K562 (cell line): ENCODE results near the gene MKRN3. TPM values are rescaled to one million over a fixed set of nuclear protein-coding genes. Genes with fewer than 3 reads are reported as not detected.

Experiments
- ATAC-seq: fragments of 200-7000 bp; cut with Tn5 transposase; 3 replicates; pipeline ENCODE4 v1.9.1; 2020; ENCODE audit warnings: moderate library complexity
- BruUV-seq: library from RNA; stranded (reverse); fragments of 400-500 nt; replicated peaks from 2 replicates; lab custom pipeline; 2021; lab: Mats Ljungman, UMichigan
- CTCF ChIA-PET: fragments of 300-600 bp; formaldehyde crosslinking; extraction: SDS; loops from one replicate; lab custom pipeline; 2021; ENCODE audit warnings: low intra/inter-chr PET ratio; lab: Yijun Ruan, JAX
- POLR2A ChIA-PET: fragments of 300-600, 350-650 bp; sonication (Branson Sonifier 250); formaldehyde crosslinking; extraction: SDS; loops from one replicate; lab custom pipeline; 2021; ENCODE audit warnings: antibody characterized with exemption, inconsistent platforms; lab: Yijun Ruan, JAX
- DNase-seq, 4 experiments: peaks; one replicate each; pipeline versions ENCODE4 v3.0.0 to v3.0.0-alpha.2; 2011 to 2018; ENCODE audit warnings: low spot score in 3 of 4, mixed read lengths in 3 of 4; ENCODE audit errors: extremely low read depth in 1 of 4
- FAIRE-seq: peaks from 2 replicates; lab custom pipeline; 2011; peaks lifted over from hg19 to GRCh38; lab: Jason Lieb, UNC
- H2AFZ ChIP-seq: 2 replicates; pipeline ENCODE4 v1.6.0; 2011; ENCODE audit warnings: low read depth, low read length, control low read depth, inconsistent platforms
- H3K27ac ChIP-seq: fragments of 200-600 bp; 3 replicates; pipeline ENCODE4 v1.8.0; 2011; ENCODE audit warnings: low read depth, mild to moderate bottlenecking, control low read depth, inconsistent platforms, low read length, moderate library complexity, mixed read lengths; ENCODE audit errors: extremely low read depth
- H3K27me3 ChIP-seq, 2 experiments: fragments of 300-600 bp in 1 of 2; 2 replicates in 1 of 2; 3 replicates in 1 of 2; pipeline versions ENCODE4 v1.6.0 to v1.8.0; 2011; ENCODE audit warnings: inconsistent platforms in 2 of 2, low read length in 2 of 2, mild to moderate bottlenecking in 1 of 2, mixed read lengths in 1 of 2, moderate library complexity in 1 of 2; ENCODE audit not compliant: control insufficient read depth in 2 of 2, insufficient read depth in 2 of 2
- H3K36me3 ChIP-seq: fragments of 300-600 bp; 3 replicates; pipeline ENCODE4 v1.8.0; 2011; ENCODE audit warnings: mild to moderate bottlenecking, low read length, inconsistent platforms; ENCODE audit not compliant: control insufficient read depth, insufficient read depth
- H3K4me1 ChIP-seq, 2 experiments: fragments of 200-600 bp in 1 of 2; replicated peaks in 1 of 2; 2 replicates in 1 of 2; 3 replicates in 1 of 2; pipeline versions ENCODE4 v1.5.1 to v1.8.0; 2011; ENCODE audit warnings: inconsistent platforms in 2 of 2, low read length in 2 of 2, mild to moderate bottlenecking in 1 of 2, mixed read lengths in 1 of 2, moderate library complexity in 1 of 2; ENCODE audit not compliant: control insufficient read depth in 2 of 2, insufficient read depth in 2 of 2
- H3K4me2 ChIP-seq: 2 replicates; pipeline ENCODE4 v1.6.1; 2011; ENCODE audit warnings: low read length, control low read depth, inconsistent platforms, mixed read lengths; ENCODE audit not compliant: insufficient read depth
- H3K4me3 ChIP-seq: fragments of 200-600 bp; sonication (generic), shearing (Covaris generic); 2 replicates; pipeline ENCODE4 v1.5.1; 2016; ENCODE audit warnings: control low read depth, inconsistent platforms
- H3K79me2 ChIP-seq: fragments of 200-600 bp; 3 replicates; pipeline ENCODE4 v1.8.0; 2011; ENCODE audit warnings: low read length, inconsistent platforms; ENCODE audit not compliant: control insufficient read depth, insufficient read depth
- H3K9ac ChIP-seq, 2 experiments: 2 replicates each; pipeline versions ENCODE4 v1.6.0 to v1.6.1; 2011; ENCODE audit warnings: low read depth in 2 of 2, low read length in 2 of 2, control low read depth in 1 of 2, inconsistent platforms in 1 of 2, mild to moderate bottlenecking in 1 of 2, mixed read lengths in 1 of 2; ENCODE audit not compliant: insufficient read depth in 1 of 2
- H3K9me1 ChIP-seq: one replicate; pipeline ENCODE4 v1.6.0; 2011; ENCODE audit warnings: inconsistent platforms, mild to moderate bottlenecking, low read length, moderate library complexity; ENCODE audit not compliant: control insufficient read depth, insufficient read depth
- H3K9me3 ChIP-seq: replicated peaks from 2 replicates; pipeline ENCODE4 v1.5.1; 2011; ENCODE audit warnings: low read depth, low read length, inconsistent platforms; ENCODE audit not compliant: control insufficient read depth, insufficient read depth
- H4K20me1 ChIP-seq: replicated peaks from 2 replicates; pipeline ENCODE4 v1.6.1; 2011; ENCODE audit warnings: low read length, inconsistent platforms, mixed read lengths; ENCODE audit not compliant: control insufficient read depth, insufficient read depth
- ARHGAP35 ChIP-seq: fragments of 450-650 bp; IDR thresholded peaks from 2 replicates; pipeline ENCODE4 v1.6.1; 2018; ENCODE audit not compliant: partially characterized antibody
- BRD9 ChIP-seq: fragments of 450-650 bp; IDR thresholded peaks from 2 replicates; pipeline ENCODE4 v1.6.1; 2018; ENCODE audit warnings: low read depth; ENCODE audit not compliant: partially characterized antibody
- CCAR2 ChIP-seq: fragments of 200-400 bp; formaldehyde crosslinking; IDR thresholded peaks from 2 replicates; pipeline ENCODE4 v1.6.1; 2017; ENCODE audit warnings: mild to moderate bottlenecking, low read depth, low read length
- CHCHD3 ChIP-seq: fragments of 250-450 bp; sonication (Bioruptor Pico); IDR thresholded peaks from 2 replicates; pipeline ENCODE4 v2.1.2; 2022; ENCODE audit warnings: mild to moderate bottlenecking
- CREBBP ChIP-seq: IDR thresholded peaks from one replicate; pipeline ENCODE4 v1.6.1; 2012; ENCODE audit warnings: low read depth, mild to moderate bottlenecking, control low read depth, inconsistent platforms, low read length
- ETV6 ChIP-seq, 3 experiments: fragments of 150-350 bp in 1 of 3; sonication (generic) in 1 of 3; formaldehyde crosslinking in 1 of 3; IDR thresholded peaks; 2 replicates each; pipeline versions ENCODE4 v1.6.1 to v1.8.0; 2014 to 2022; ENCODE audit warnings: borderline replicate concordance in 2 of 3, low read depth in 2 of 3, antibody characterized with exemption in 1 of 3, low read length in 1 of 3, mild to moderate bottlenecking in 1 of 3, missing genetic modification reagents in 1 of 3
- HIVEP1 ChIP-seq: fragments of 250-450 bp; sonication (Bioruptor Pico); IDR thresholded peaks from 2 replicates; pipeline ENCODE4 v1.4.0; 2020; ENCODE audit warnings: mild to moderate bottlenecking
- IRF1 ChIP-seq: sonication (generic); formaldehyde crosslinking; IDR thresholded peaks from 2 replicates; pipeline ENCODE4 v1.8.0; 2022; ENCODE audit warnings: missing genetic modification reagents, mild to moderate bottlenecking, borderline replicate concordance
- IRF2 ChIP-seq: sonication (generic); formaldehyde crosslinking; IDR thresholded peaks from 2 replicates; pipeline ENCODE4 v1.8.1; 2022; ENCODE audit warnings: mild to moderate bottlenecking, missing genetic modification reagents
- KDM1A ChIP-seq, 2 experiments: fragments of 450-650 bp; IDR thresholded peaks; 2 replicates each; pipeline ENCODE4 v1.6.1; 2016; ENCODE audit warnings: mild to moderate bottlenecking in 2 of 2
- MEF2D ChIP-seq: conservative IDR thresholded peaks from 2 replicates; pipeline ENCODE4 v1.6.1; 2016; ENCODE audit warnings: low read depth, missing genetic modification characterization, missing compliant biosample characterization
- PYGO2 ChIP-seq: fragments of 450-650 bp; IDR thresholded peaks from 2 replicates; pipeline ENCODE4 v1.6.1; 2016; ENCODE audit warnings: mild to moderate bottlenecking, missing genetic modification characterization, moderate library complexity, missing compliant biosample characterization
- SMAD3 ChIP-seq: fragments of 450-650 bp; formaldehyde crosslinking; conservative IDR thresholded peaks from 2 replicates; pipeline ENCODE4 v1.4.0; 2020; ENCODE audit warnings: mild to moderate bottlenecking
- SMARCA5 ChIP-seq: fragments of 450-650 bp; IDR thresholded peaks from 2 replicates; pipeline ENCODE4 v1.6.1; 2016
- SOX6 ChIP-seq: fragments of 450-650 bp; IDR thresholded peaks from 2 replicates; pipeline ENCODE4 v1.6.1; 2014; ENCODE audit warnings: mild to moderate bottlenecking
- STAT5A ChIP-seq: IDR thresholded peaks from 2 replicates; pipeline ENCODE4 v1.6.1; 2012; ENCODE audit warnings: low read length, inconsistent platforms, borderline replicate concordance
- ZHX1 ChIP-seq: fragments of 150-350 bp; conservative IDR thresholded peaks from 2 replicates; pipeline ENCODE4 v1.6.1; 2014; ENCODE audit warnings: low read length
- ZNF146 ChIP-seq: IDR thresholded peaks from one replicate; pipeline ENCODE4 v1.6.1; 2018; ENCODE audit warnings: missing compliant biosample characterization; ENCODE audit not compliant: unreplicated experiment
- ZNF830 ChIP-seq: fragments of 250-450 bp; sonication (Bioruptor Pico); IDR thresholded peaks from 2 replicates; pipeline ENCODE4 v1.5.0; 2021; ENCODE audit warnings: mild to moderate bottlenecking
- WGBS: fragments of 100-300 bp; shearing (Covaris generic); methylation state at CpG from one replicate; pipeline ENCODE4 v1.1.6; 2016; ENCODE audit warnings: low coverage, mixed read lengths; ENCODE audit not compliant: insufficient coverage; ENCODE audit errors: missing lambda C conversion rate; 5-methylcytosine and 5-hydroxymethylcytosine counted together
- in situ Hi-C: fragments of 300-500 bp; cut with MboI; formaldehyde crosslinking; loops from 4 replicates; pipeline ENCODE4 v1.15.0; 2018; ENCODE audit warnings: inconsistent platforms, mixed read lengths
- intact Hi-C: fragments of 100-400 bp; cut with micrococcal nuclease; formaldehyde crosslinking; loops from 2 replicates; pipeline ENCODE4 v1.14.2; 2022
- polyA plus RNA-seq, 8 experiments: library from polyadenylated mRNA; depleted of rRNA in 4 of 8; stranded (reverse) in 5 of 8; unstranded in 3 of 8; fragments of >200 nt; fragmentation: Nextera tagmentation in 2 of 8; fragmentation: Illumina TruSeq in 1 of 8; extraction: Ambion mirVana in 2 of 8; extraction: Trizol in 1 of 8; gene quantifications; 2 replicates each; pipeline versions ENCODE4 v1.2.1 to v1.2.3, GENCODE V29; 2011 to 2014; ENCODE audit warnings: inconsistent platforms in 1 of 8, missing spikeins in 1 of 8
- total RNA-seq, 7 experiments: library from RNA; depleted of rRNA in 6 of 7; stranded (reverse); fragments of >200 nt in 6 of 7; fragmentation: Illumina TruSeq in 2 of 7; extraction: Trizol in 2 of 7; gene quantifications; 2 replicates each; pipeline versions ENCODE4 v1.2.1 to v1.2.3, GENCODE V29; 2011 to 2021; ENCODE audit warnings: low replicate concordance in 1 of 7
- TF ChIP-seq, protein P1 (sequence below): fragments of 250-450 bp; sonication (Bioruptor Pico); IDR thresholded peaks from 2 replicates; pipeline ENCODE4 v1.9.0; 2021; ENCODE audit warnings: mild to moderate bottlenecking

The MKRN3 gene
- total and polyA plus RNA-seq, 9 of the 15 experiments (the other 6 are each of a cell fraction or from before 2014, with no cell fraction given) = 6.5 to 33.4 (median 25.1) TPM

DNA sequence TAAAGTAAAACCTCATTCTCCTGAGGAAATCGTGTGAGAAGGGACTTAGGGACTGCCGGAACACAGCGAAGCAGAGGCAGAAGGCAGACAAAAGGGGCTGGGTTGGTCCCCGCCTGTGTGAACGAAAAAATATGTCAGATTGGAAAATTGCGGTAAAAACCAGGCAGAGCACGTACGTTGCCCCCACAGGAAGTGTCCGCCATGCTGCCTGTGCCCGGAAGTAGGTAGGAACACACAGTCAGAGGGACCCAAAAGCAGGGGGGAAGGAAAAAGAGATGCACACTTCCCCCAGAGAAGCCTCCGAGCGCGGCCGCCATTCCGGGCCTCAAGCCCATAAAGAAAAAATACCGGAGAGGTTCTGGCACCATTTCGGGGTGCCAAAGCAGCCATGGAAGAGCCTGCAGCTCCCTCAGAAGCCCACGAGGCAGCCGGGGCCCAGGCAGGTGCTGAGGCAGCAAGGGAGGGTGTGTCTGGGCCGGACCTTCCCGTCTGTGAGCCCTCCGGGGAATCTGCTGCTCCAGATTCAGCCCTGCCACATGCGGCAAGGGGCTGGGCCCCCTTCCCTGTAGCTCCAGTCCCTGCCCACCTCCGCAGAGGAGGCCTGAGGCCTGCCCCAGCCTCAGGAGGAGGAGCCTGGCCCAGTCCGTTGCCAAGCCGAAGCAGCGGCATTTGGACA lies at the start of gene MKRN3 (continued):
- TF ChIP-seq MEF2D (tag) = peak; percentile 54; the same call in 1 of the 2 replicates
- TF ChIP-seq BRD9 = peak; percentile 18
- TF ChIP-seq ETV6 (IDR thresholded peaks at IDR 0.05; ENCODE audit: borderline replicate concordance in 1 of 2, low read depth in 2 of 2, low read length in 1 of 2) = peak; percentile 13 to 42; a peak in 1 of 4 replicates
- TF ChIP-seq ETV6 (CRISPR knock-in tag; IDR thresholded peaks at IDR 0.05; ENCODE audit: borderline replicate concordance) = no peak
- no peak for TF ChIP-seq KDM1A (IDR thresholded peaks at IDR 0.05)
- no peak for TF ChIP-seq ARHGAP35
- TF ChIP-seq, protein P1, sequence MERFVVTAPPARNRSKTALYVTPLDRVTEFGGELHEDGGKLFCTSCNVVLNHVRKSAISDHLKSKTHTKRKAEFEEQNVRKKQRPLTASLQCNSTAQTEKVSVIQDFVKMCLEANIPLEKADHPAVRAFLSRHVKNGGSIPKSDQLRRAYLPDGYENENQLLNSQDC (CRISPR knock-in tag) = peak; percentile 71

DNA sequence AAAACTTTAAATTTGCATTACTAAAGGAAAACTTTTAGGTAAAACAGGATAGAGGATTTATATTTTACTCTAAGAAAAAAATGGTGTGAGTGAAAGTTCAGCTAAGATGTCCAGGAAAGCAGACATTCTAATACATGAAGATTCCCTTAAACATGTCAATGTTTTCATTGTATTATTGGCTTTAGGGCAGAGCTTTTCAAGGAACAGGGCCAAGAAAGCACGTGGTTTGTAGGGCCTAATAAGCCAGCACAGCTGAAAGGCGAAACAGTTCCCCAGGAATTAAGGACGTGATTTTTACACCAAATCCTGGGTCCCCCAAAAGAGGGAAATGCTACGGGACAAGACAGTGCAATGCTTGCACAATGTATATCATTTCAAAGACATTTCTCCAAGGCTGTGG lies 48.6 kb upstream of the MKRN3 start:
- H3K36me3 ChIP-seq = no peaks in the 10 kb centered on the region
- WGBS = 7% methylated on average over 4 of the region's 4 CpGs
- H3K9me1 ChIP-seq = no peaks in the 10 kb centered on the region
- no peak overlapping the region for H2AFZ ChIP-seq
- H3K4me2 ChIP-seq = no peak overlapping the region
- H3K9ac ChIP-seq = no peak overlapping the region
- DNase-seq = no peak
- no peak overlapping the region for H3K4me3 ChIP-seq
- no peak for FAIRE-seq
- H3K79me2 ChIP-seq = no peaks in the 10 kb centered on the region
- H3K27me3 ChIP-seq = peaks cover 0 to 5% of the 10 kb centered on the region in 2 experiments; a peak in 1 of 5 replicates
- H3K9me3 ChIP-seq = no peaks in the 10 kb centered on the region
- ChIA-PET POLR2A (no interaction called here), CTCF (no interaction called here)
- H3K27ac ChIP-seq = no peak overlapping the region
- no peaks in the 10 kb centered on the region; a peak in 1 of 5 replicates for H3K4me1 ChIP-seq
- no peak for ATAC-seq
- in situ Hi-C loops (no loop called here), intact Hi-C loops (no loop called here)
- BruUV-seq = no TSS peak
- no peaks in the 10 kb centered on the region for H4K20me1 ChIP-seq
- TF ChIP-seq ZHX1 = no peak
- no peak for TF ChIP-seq STAT5A
- TF ChIP-seq ZNF830 (CRISPR knock-in tag) = no peak
- no peak for TF ChIP-seq IRF1 (CRISPR knock-in tag)
- no peak for TF ChIP-seq IRF2
- no peak for TF ChIP-seq CREBBP
- TF ChIP-seq CCAR2 = no peak
- no peak for TF ChIP-seq ZNF146 (CRISPR knock-in tag)
- no peak for TF ChIP-seq SMAD3 (CRISPR knock-in tag)
- TF ChIP-seq SMARCA5 = no peak
- no peak for TF ChIP-seq HIVEP1
- TF ChIP-seq CHCHD3 (CRISPR knock-in tag) = no peak
- no peak for TF ChIP-seq PYGO2 (tag)
- no peak for TF ChIP-seq SOX6
